Measurements from ENCODE around the gene ADARB1.

The ADARB1 gene

DNA sequence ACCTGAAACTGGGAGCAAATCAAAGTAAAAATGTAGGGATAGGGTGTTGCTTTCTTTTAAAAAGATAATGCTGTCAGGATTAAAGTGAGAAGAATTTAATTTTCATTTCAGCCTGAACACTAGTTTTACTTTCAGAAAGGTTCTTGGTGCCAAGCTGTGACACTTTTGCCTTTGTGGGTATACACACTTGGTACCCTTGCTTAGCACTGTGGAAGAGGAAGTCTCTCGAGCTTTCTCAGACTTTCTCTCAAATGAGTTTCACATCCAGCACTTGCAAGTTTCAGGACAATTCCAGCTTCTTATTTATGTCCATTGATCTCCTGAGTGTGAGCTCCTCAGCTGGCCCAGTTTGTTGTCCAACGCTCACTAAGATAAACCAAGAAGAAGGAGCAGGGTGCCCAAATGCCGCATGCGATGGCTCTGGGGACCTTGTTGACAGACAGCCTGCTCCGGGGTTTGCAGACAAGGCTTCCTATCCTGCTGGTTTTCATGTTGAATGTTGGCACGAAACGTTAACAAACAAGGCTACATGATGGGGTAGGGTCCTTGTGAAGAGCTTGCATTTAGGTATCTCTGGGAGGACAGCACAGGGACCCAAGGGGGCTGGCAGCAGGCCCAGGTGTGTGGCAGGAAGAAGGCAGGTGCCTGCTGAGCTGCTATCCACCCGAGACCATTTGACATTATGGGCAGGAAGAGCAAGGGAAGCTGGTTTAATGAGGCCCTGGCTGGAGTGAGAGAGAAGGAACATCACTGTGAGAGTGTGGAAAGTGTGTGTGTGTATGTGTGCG lies 133.7 kb downstream of the ADARB1 start:
- no peak for DNase-seq (ENCODE audit: low read depth)

DNA sequence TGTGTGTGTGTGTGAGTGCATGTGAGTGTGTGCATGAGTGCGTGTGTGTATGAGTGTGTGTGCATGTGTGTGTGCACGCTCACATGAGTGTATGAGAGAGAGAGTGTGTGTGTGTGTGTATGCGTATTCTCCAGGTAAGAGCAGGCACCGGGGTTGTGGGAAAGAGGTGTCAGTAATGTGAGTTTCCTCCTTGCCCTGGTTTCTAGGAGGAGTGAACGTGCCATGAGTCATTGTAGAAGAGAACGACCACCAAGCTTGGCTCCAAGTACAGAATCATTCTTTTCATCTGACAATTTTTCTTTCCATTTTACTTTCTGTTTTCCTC lies 134.2 kb downstream of the ADARB1 start:
- no peak for DNase-seq (ENCODE audit: low read depth)

GRCh38 chr21:45209046-45209445 lies 134.7 kb downstream of the ADARB1 start:
- DNase-seq (ENCODE audit: low read depth), result peak; percentile 16

- DNase-seq (ENCODE audit: low read depth), result no peak
Observed at GRCh38 chr21:45209685-45210284, 135.4 kb downstream of the ADARB1 start.

- DNase-seq (ENCODE audit: low read depth), result no peak
Observed at GRCh38 chr21:45210461-45210983, 136.1 kb downstream of the ADARB1 start.

DNA sequence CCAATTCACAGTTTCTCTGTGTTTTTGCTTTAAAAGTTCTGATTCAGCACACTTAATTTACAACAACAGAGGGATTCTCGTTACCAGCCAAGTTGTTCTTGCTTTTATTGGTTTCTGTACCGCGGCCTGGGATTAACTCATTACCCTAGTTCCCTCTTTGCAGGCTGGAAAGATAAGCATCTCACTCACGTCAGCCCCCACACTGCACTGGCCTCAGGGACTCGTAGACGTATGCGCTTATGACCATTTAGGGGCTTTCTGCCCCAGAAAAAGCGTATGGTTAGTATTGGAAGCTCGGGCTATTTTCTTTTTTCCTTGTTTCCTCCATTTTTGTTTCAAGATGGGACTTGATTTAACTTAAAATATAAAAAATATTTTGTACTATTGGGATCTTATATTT lies 137.3 kb downstream of the ADARB1 start:
- DNase-seq (ENCODE audit: low read depth), result no peak

DNA sequence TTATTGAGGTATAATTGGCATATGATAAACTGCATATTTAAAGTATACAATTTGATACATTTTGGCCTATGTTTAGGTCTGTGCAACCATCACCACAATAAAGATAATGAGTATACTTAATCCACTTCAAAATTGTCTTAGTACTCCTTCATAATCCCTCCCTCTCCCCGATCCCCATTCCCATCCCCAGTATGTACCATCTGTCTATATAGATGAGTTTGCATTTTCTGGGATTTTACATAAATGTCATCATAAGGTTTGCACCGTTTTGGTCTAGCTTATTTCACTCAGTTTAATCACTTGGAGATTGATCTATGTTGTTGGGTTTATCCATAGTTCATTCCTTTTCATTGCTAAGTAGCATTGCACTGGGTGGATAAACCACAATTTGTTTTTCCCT lies 139.0 kb downstream of the ADARB1 start:
- no peak for DNase-seq (ENCODE audit: low read depth)

- DNase-seq (ENCODE audit: low read depth), result no peak
Observed at GRCh38 chr21:45215213-45215612, 140.8 kb downstream of the ADARB1 start.

GRCh38 chr21:45217010-45217409 lies 142.6 kb downstream of the ADARB1 start:
- DNase-seq (ENCODE audit: low read depth), result no peak

DNA sequence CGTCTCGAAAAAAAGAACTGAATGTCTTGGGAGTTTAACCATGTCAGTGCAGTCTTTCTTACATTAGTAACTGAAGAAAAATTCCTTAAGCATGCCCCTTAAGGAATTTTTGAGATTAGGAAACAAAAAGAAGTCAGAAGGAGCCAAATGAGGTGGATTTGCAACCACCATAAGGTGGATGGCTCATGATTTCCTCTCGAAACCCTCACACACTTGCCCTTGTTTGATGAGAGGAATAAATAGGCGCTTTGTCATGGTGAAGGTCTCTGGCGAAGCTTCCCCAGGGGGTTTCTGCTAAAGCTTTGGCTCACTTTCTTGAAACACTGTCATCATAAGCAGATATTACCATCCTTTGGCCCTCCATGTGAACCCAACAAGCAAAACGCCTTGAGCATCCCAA lies 145.1 kb downstream of the ADARB1 start:
- no peak for DNase-seq (ENCODE audit: low read depth)

- peak; percentile 12 for DNase-seq (ENCODE audit: low read depth)
Observed at GRCh38 chr21:45220071-45220481, 145.7 kb downstream of the ADARB1 start.

- DNase-seq (ENCODE audit: low read depth), result no peak
Observed at GRCh38 chr21:45220714-45221490, 146.5 kb downstream of the ADARB1 start.

DNA sequence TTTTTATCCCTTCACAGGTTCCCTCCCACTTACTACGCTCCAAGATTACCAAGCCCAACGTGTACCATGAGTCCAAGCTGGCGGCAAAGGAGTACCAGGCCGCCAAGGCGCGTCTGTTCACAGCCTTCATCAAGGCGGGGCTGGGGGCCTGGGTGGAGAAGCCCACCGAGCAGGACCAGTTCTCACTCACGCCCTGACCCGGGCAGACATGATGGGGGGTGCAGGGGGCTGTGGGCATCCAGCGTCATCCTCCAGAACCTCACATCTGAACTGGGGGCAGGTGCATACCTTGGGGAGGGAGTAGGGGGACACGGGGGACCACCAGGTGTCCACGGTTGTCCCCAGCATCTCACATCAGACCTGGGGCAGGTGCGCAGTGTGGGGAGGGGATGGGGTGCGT lies 147.6 kb downstream of the ADARB1 start:
- no peak for DNase-seq (ENCODE audit: low read depth)

DNA sequence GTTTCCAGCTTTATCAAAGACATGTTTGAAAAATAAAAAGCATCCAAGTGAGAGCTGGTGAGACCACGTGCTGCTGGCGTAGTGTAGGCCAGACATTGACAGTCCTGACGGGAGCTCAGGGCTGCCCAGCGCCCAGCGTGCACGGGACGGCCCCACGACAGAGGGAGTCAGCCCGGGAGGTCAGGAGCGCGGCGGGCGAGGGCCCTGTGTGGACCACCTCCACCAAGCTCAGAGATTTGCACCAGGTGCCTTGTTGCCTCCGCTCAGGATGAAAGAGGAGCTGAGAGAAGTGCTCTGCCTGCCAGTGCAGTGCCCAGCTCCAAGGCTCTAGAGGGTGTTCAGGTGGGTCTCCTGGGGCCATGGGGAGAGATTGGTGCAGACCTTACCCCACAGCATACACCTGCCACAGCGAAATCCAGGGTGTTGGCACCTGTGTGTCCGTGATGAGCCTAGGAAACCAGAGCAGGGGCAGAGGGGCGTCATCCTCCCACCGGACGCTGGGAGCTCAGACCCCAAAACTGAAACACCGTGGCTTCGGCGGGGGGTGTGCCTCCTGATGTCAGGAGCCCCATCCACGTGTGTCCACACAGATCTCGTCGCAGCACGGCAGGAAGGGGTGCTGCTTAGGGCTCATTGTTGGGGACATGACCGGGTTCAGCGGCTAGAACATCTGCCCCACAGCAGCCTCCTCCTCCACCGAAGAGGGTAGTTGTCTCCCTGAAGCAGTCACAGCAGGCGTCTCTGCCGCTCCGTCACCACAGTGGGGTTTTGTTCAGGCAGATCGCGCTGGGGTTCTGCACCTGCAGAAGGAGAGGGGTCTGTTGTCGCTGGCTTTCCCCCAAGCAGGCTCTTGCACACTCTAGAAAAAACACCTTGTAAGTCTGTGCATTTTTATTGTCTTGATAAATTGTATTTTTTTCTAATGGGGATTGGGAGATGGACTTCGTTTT lies 149.1 kb downstream of the ADARB1 start:
- DNase-seq (ENCODE audit: low read depth), result no peak

DNA sequence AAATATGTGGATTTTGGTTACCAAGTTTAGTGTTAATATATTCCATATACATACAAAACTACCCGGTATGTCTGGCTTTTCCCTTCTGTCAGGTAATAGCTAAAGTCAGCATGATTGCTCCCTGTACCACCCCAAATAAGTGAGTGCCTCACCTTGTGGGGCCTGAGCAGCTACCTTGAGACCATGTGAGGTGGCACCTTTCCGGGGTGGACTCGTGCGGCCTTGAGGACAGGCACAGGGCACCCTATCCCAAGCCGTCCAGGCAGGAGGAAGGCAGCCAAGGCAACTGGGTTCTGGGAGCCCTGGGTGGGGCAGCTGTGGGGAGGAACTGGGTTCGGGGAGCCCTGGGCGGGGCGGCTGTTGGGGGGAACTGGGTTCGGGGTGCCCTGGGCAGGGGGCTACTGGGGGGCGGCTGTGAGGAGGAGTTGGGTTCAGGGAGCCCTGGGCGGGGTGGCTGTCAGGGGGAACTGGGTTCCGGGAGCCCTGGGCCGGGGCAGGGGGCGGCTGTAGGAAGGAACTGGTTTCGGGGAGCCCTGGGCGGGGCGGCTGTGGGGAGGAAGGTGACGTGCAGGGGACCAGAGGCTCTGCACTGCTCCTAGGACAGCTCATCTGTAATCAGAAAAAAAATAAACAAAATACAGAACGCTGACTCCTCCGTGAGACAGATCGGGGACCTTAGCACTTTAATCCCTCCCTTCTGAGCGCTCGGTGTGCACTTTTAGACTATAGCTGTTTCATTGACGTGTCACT lies 150.0 kb downstream of the ADARB1 start:
- no peak for DNase-seq (ENCODE audit: low read depth)

GRCh38 chr21:45225041-45225740 lies 150.8 kb downstream of the ADARB1 start:
- DNase-seq (ENCODE audit: low read depth), result no peak

DNA sequence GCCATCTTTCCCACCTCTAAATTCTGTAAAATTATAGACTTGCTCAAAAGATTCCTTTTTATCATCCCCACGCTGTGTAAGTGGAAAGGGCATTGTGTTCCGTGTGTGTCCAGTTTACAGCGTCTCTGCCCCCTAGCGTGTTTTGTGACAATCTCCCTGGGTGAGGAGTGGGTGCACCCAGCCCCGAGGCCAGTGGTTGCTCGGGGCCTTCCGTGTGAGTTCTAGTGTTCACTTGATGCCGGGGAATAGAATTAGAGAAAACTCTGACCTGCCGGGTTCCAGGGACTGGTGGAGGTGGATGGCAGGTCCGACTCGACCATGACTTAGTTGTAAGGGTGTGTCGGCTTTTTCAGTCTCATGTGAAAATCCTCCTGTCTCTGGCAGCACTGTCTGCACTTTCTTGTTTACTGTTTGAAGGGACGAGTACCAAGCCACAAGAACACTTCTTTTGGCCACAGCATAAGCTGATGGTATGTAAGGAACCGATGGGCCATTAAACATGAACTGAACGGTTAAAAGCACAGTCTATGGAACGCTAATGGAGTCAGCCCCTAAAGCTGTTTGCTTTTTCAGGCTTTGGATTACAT lies 151.5 kb downstream of the ADARB1 start:
- no peak for DNase-seq (ENCODE audit: low read depth)

GRCh38 chr21:45226540-45227326 lies 152.4 kb downstream of the ADARB1 start:
- DNase-seq (ENCODE audit: low read depth), result no peak

DNA sequence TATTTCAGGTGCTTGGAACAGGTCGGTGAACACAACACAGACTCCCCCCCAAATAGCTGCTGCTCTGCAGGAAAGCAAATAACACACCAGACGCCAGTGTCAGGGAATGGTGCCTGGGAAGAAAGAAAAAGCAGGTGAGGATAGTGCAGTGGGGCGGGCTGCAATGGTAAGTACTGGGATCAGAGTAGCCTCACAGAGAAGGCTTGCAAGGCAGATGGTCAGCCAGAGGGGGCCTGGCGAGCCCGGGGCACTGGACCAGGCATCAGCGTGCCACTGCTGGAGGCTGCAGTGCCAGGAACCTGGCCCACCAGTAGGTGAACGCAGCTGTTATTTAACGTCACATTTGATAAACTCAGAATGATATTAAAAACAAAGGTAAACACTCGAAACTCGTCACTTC lies 153.4 kb downstream of the ADARB1 start:
- DNase-seq (ENCODE audit: low read depth), result no peak
